Adrenal gland (tissue), 12 donors: ENCODE data around the gene PRDX2. TPM values are rescaled to one million over a fixed set of nuclear protein-coding genes. Genes with fewer than 3 reads are reported as not detected.
"Not testable (repeated sequence)": the region's sequence is repeated elsewhere in the genome, so short reads cannot be mapped to it uniquely, and the experiment has no call there.

Experiments
- DNase-seq, 7 donors: peaks; one replicate each; pipeline ENCODE4 v3.0.0-alpha.2; 2019 to 2020
- H3K27ac ChIP-seq, 5 donors: fragments of 200-600 bp; sonication (generic) in 4 of 5; 1 replicate in 3 of 5; 2 replicates in 2 of 5; pipeline versions ENCODE4 v1.5.1 to v1.8.0; 2016 to 2020; ENCODE audit warnings: mild to moderate bottlenecking in 1 of 5
- H3K27me3 ChIP-seq: fragments of 200-600 bp; 2 replicates; pipeline ENCODE4 v1.8.0; 2021
- H3K36me3 ChIP-seq, 2 donors: fragments of 200-600 bp; replicated peaks in 1 of 2; 1 replicate in 1 of 2; 2 replicates in 1 of 2; pipeline versions ENCODE4 v1.5.1 to v1.8.0; 2018 to 2022
- H3K4me1 ChIP-seq, 2 donors: fragments of 200-600 bp; replicated peaks in 1 of 2; 1 replicate in 1 of 2; 2 replicates in 1 of 2; pipeline versions ENCODE4 v1.5.1 to v1.8.0; 2018 to 2021
- H3K4me3 ChIP-seq, 4 donors: fragments of 200-600 bp; sonication (generic) in 3 of 4; one replicate each; pipeline ENCODE4 v1.5.1; 2016 to 2018
- H3K9me3 ChIP-seq, 3 donors: fragments of 200-600 bp; sonication (generic) in 1 of 3; replicated peaks in 1 of 3; 1 replicate in 2 of 3; 2 replicates in 1 of 3; pipeline versions ENCODE4 v1.5.1 to v1.8.0; 2016 to 2021
- POLR2A ChIP-seq, 2 donors: fragments of 450-650 bp; IDR thresholded peaks; one replicate each; pipeline ENCODE4 v1.6.1; 2017; ENCODE audit warnings: antibody characterized with exemption in 2 of 2, mild to moderate bottlenecking in 2 of 2, moderate library complexity in 1 of 2
- whole genome bisulfite sequencing, 4 donors: extraction: QIAGEN DNeasy Blood & Tissue Kit in 2 of 4; methylation state at CpG; one replicate each; pipeline versions ENCODE4 v1.1.5 to v1.1.7; 2013 to 2017; 5-methylcytosine and 5-hydroxymethylcytosine counted together
- intact Hi-C, 2 donors: fragments of 100-400 bp; cut with DNase I; formaldehyde crosslinking; loops; one replicate each; pipeline versions ENCODE4 v1.14.1 to v1.15.0; 2022 to 2023
- polyA plus RNA-seq, 3 donors: library from polyadenylated mRNA; stranded (reverse); fragments of 200-250 nt in 2 of 3; fragments of 350-450 nt in 1 of 3; fragmentation: Illumina TruSeq in 1 of 3; extraction: RNeasy Lipid Tissue Mini Kit (QIAGEN cat#74804) in 1 of 3; gene quantifications; one replicate each; pipeline ENCODE4 v1.2.3, GENCODE V29; 2013 to 2014
- total RNA-seq, 9 donors: library from RNA; depleted of rRNA in 4 of 9; stranded (reverse); fragments of >200 nt in 4 of 9; fragments of 120-200 nt in 1 of 9; fragmentation: NEBNext Ultra II Directional in 1 of 9; extraction: Animal tissue kit (Norgen Biotek cat#: 25700) in 1 of 9; gene quantifications; one replicate each; pipeline versions ENCODE4 v1.1.0 to v1.2.4, GENCODE V29; 2013 to 2023
- TF ChIP-seq, protein P1 (sequence below), 6 experiments: fragments of 450-650 bp in 4 of 6; fragments of 200-600 bp in 2 of 6; sonication (generic) in 1 of 6; IDR thresholded peaks; 1 replicate in 5 of 6; 2 replicates in 1 of 6; pipeline versions ENCODE4 v1.5.1 to v1.8.0; 2016 to 2021; ENCODE audit warnings: antibody characterized with exemption in 6 of 6, mild to moderate bottlenecking in 2 of 6, moderate library complexity in 1 of 6
- donor health status: healthy with polysubstance abuse.
- donor health status: Bipolar disorder and iron deficiency.
- donor health status: DM: yes; HTN: yes; CAD: no.
- donor health status: DM: no; HTN: no; CAD: no.
- donor health status: DM: no; HTN: no; CAD: no.
- donor health status: DM: yes; HTN: yes; CAD: no.

The PRDX2 gene
- total and polyA plus RNA-seq, 12 donors = 146 to 1,660 (median 835) TPM

DNA sequence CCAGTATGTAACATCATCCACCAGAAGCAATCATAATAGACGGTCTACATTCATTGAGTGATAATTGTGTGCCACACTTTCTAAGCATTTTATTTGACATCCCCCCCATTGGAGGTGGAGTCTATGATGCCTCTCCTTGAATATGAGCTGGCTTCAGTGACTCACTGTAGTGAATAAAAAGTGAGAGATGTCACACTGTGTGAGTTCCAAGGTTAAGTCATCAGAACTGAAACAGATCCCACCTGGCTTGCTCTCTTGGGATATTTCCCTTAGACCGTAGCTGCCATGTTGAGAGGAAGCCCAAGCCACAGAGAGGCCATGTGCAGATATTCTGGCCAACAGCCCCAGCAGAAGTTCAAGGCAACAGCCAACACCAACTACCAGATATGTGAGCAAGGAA is 20.2 kb upstream of the PRDX2 start:
- no peaks in the 10 kb centered on the region for H3K4me1 ChIP-seq
- no peak for DNase-seq
- no peaks in the 10 kb centered on the region for H3K9me3 ChIP-seq
- peaks cover 9% of the 10 kb centered on the region for H3K27me3 ChIP-seq
- no peak for TF ChIP-seq POLR2A (IDR thresholded peaks at IDR 0.05)
- TF ChIP-seq, protein P1, sequence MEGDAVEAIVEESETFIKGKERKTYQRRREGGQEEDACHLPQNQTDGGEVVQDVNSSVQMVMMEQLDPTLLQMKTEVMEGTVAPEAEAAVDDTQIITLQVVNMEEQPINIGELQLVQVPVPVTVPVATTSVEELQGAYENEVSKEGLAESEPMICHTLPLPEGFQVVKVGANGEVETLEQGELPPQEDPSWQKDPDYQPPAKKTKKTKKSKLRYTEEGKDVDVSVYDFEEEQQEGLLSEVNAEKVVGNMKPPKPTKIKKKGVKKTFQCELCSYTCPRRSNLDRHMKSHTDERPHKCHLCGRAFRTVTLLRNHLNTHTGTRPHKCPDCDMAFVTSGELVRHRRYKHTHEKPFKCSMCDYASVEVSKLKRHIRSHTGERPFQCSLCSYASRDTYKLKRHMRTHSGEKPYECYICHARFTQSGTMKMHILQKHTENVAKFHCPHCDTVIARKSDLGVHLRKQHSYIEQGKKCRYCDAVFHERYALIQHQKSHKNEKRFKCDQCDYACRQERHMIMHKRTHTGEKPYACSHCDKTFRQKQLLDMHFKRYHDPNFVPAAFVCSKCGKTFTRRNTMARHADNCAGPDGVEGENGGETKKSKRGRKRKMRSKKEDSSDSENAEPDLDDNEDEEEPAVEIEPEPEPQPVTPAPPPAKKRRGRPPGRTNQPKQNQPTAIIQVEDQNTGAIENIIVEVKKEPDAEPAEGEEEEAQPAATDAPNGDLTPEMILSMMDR (IDR thresholded peaks at IDR 0.05) = no peak
- no peak overlapping the region for H3K4me3 ChIP-seq
- H3K27ac ChIP-seq = no peak overlapping the region
- H3K36me3 ChIP-seq = no peaks in the 10 kb centered on the region
- WGBS, 4 donors = 83 to 89% (median 86%) methylated on average over 1 to 2 of the region's 2 CpGs
- intact Hi-C loops = no loop called here

DNA sequence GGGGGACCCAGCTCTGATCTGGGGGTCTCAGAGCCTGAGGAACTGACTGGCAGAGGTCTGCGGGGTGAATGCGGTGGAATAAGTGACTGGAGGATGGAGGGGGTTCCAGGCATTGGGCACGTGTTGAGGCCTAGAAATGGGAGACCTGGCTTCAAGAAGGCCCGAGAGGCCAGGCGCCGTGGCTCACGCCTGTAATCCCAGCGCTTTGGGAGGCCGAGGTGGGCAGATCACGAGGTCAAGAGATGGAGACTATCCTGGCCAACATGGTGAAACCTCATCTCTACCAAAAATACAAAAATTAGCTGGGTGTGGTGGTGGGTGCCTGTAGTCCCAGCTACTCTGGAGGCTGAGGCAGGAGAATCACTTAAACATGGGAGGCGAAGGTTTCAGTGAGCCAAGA is 16.2 kb upstream of the PRDX2 start:
- intact Hi-C loops, H3K4me3 ChIP-seq, H3K9me3 ChIP-seq, H3K27ac ChIP-seq, H3K27me3 ChIP-seq, H3K4me1 ChIP-seq, DNase-seq, H3K36me3 ChIP-seq: not testable (repeated sequence)
- 91 to 96% (median 93%) methylated on average over 11 of the region's 11 CpGs for WGBS, 4 donors

DNA sequence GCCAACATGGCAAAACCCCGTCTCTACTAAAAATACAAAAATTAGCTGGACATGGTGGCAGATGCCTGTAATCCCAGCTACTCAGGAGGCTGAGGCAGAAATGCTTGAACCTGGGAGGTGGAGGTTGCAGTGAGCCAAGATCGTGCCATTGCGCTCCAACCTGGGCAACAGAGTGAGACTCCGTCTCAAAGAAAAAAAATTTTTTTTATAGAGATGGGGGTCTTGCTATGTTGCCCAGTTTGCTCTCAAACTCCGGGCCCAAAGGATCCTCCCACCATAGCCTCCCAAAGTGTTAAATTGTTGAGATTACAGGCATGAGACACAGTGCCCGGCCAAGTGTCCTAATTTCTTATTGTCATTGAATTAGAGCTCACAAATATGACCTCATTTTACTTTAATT is 15.6 kb upstream of the PRDX2 start:
- H3K4me3 ChIP-seq, H3K27me3 ChIP-seq, intact Hi-C loops, DNase-seq, H3K9me3 ChIP-seq, H3K27ac ChIP-seq, H3K4me1 ChIP-seq, H3K36me3 ChIP-seq: not testable (repeated sequence)
- WGBS, 4 donors = 90 to 95% (median 93%) methylated on average over 6 of the region's 6 CpGs

DNA sequence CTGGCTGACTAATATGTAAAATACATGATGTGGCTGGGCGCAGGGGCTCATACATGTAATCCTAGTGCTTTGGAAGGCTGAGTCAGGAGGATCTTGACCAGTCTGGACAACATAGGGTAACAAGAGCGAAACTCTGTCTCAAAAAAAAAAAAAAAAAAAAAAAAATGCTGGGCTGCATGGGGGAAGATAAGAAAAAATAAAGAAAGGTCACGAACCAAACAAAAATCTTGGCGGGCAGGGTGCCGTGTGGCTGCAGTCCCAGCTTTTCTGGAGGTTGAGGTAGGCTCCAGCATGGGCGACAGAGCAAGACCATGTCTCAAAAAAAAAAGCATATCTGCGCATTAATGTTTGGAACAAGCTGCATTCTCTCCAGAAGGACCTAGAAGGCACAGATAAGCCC is 13.5 kb upstream of the PRDX2 start:
- no peaks in the 10 kb centered on the region for H3K9me3 ChIP-seq

DNA sequence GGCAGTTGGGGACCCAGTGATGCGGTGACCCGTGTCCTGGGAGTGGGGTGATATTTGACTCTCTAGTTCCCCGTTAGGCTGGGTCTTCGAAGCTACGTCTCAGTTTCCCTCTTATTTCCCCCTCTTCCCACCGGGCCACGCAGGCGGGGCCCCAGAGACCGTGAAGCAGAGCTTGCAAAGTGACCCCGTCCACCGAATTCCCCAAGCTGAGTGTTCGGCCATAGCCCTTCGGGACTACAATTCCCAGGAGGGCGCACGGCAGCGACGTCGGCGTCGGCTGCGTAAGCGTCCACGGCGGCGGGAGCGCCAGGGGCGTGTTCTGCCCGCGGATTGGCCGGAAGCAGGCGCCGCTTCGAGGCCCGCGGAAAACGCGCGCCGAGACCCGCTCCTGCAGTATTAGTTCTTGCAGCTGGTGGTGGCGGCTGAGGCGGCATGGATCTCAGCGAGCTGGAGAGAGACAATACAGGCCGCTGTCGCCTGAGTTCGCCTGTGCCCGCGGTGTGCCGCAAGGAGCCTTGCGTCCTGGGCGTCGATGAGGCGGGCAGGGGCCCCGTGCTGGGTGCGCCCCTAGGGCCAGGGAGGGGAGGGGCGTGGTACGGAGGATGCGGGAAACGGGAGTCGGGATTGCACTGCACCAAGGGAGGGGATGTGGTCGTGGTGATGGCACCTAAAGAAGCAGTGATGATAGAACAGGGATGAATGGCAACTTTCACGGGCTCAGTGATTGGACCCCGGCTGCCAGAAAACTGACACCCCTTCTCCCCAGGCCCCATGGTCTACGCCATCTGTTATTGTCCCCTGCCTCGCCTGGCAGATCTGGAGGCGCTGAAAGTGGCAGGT is 4.9 kb upstream of the PRDX2 start, which contains the start of gene RNASEH2A:
Gene RNASEH2A, plus strand, starts transcription at position 343 of the 840 bp plus-strand sequence. Its CDS starts 90 bp downstream, at position 433.
- peaks cover 10 to 18% of the 10 kb centered on the region in 2 donors for H3K4me1 ChIP-seq
- no peaks in the 10 kb centered on the region for H3K36me3 ChIP-seq
- H3K27me3 ChIP-seq = no peaks in the 10 kb centered on the region
- peak; percentile 87 to 94 (median 88) for DNase-seq
- TF ChIP-seq POLR2A (IDR thresholded peaks at IDR 0.05) = no peak
- TF ChIP-seq, protein P1 (IDR thresholded peaks at IDR 0.05) = peak in 3 of 6 experiments; percentile 23 to 27 (median 23)
- peak within 1 kb of the TSS in 2 of 4 donors; percentile 31 to 62 for H3K4me3 ChIP-seq
- intact Hi-C loops = no loop called here
- no peaks in the 10 kb centered on the region for H3K9me3 ChIP-seq
- peak within 1 kb of the TSS in 2 of 5 donors; percentile 53 to 78 for H3K27ac ChIP-seq
- WGBS, 4 donors = 0 to 80% (median 3%) methylated on average over 3 to 66 of the region's 66 CpGs

More for the DNA sequence above, 13.5 kb upstream of the PRDX2 start:
- Histone ChIP-seq H3K27me3 (no peaks in the 10 kb centered on the region), H3K4me1 (no peaks in the 10 kb centered on the region), H3K36me3 (no peaks in the 10 kb centered on the region), H3K27ac (no peak overlapping the region), H3K4me3 (no peak overlapping the region)
- no peak for DNase-seq
- TF ChIP-seq POLR2A (IDR thresholded peaks at IDR 0.05) = no peak
- 84 to 92% (median 87%) methylated on average over 7 of the region's 7 CpGs for WGBS, 4 donors
- intact Hi-C loops = no loop called here
